MM.1S (cell line): ENCODE data around the gene SYCN.

Source experiments
- DNase-seq: peaks from one replicate; pipeline ENCODE4 v3.0.0-alpha.2; 2015
- H2AFZ ChIP-seq: fragments of 300-600 bp; sonication (generic); 2 replicates; pipeline ENCODE4 v1.6.0; 2016; ENCODE audit warnings: antibody characterized with exemption, low read length
- H3F3A ChIP-seq: fragments of 300-600 bp; sonication (generic); 2 replicates; pipeline ENCODE4 v1.6.1; 2016; ENCODE audit warnings: mild to moderate bottlenecking, antibody characterized with exemption, low read length, moderate library complexity, mixed read lengths; ENCODE audit not compliant: insufficient read depth
- H3K27ac ChIP-seq: fragments of 300-600 bp; sonication (generic); 2 replicates; pipeline ENCODE4 v1.5.1; 2016; ENCODE audit warnings: mild to moderate bottlenecking, low read length
- H3K27me3 ChIP-seq: fragments of 300-600 bp; sonication (generic); replicated peaks from 2 replicates; pipeline ENCODE4 v1.6.0; 2016; ENCODE audit warnings: low read length; ENCODE audit not compliant: insufficient read depth
- H3K36me3 ChIP-seq: fragments of 300-600 bp; sonication (generic); replicated peaks from 2 replicates; pipeline ENCODE4 v1.6.1; 2016; ENCODE audit warnings: mild to moderate bottlenecking, low read length, mixed read lengths; ENCODE audit not compliant: insufficient read depth
- H3K4me1 ChIP-seq: fragments of 300-600 bp; sonication (generic); 2 replicates; pipeline ENCODE4 v1.6.1; 2016; ENCODE audit warnings: low read length, mixed read lengths
- H3K4me2 ChIP-seq: fragments of 300-600 bp; sonication (generic); 2 replicates; pipeline ENCODE4 v1.6.0; 2016; ENCODE audit warnings: low read depth, low read length
- H3K4me3 ChIP-seq: fragments of 300-600 bp; sonication (generic); 2 replicates; pipeline ENCODE4 v1.5.1; 2016; ENCODE audit warnings: low read length, mixed read lengths
- H3K79me2 ChIP-seq: fragments of 300-600 bp; sonication (generic); 2 replicates; pipeline ENCODE4 v1.6.1; 2016; ENCODE audit warnings: mixed run types, low read length, mixed read lengths
- H3K9ac ChIP-seq: fragments of 300-600 bp; sonication (generic); 2 replicates; pipeline ENCODE4 v1.6.1; 2016; ENCODE audit warnings: low read length, mixed read lengths
- H3K9me2 ChIP-seq: fragments of 300-600 bp; sonication (generic); replicated peaks from 2 replicates; pipeline ENCODE4 v1.6.1; 2016; ENCODE audit warnings: mild to moderate bottlenecking, low read length, mixed read lengths; ENCODE audit not compliant: insufficient read depth
- H3K9me3 ChIP-seq: fragments of 300-600 bp; sonication (generic); replicated peaks from 2 replicates; pipeline ENCODE4 v1.6.1; 2016; ENCODE audit warnings: mild to moderate bottlenecking, low read length, mixed read lengths; ENCODE audit not compliant: insufficient read depth
- H4K20me1 ChIP-seq: fragments of 300-600 bp; sonication (generic); 2 replicates; pipeline ENCODE4 v1.6.1; 2016; ENCODE audit warnings: mild to moderate bottlenecking, low read length, moderate library complexity, mixed read lengths; ENCODE audit not compliant: insufficient read depth
- CTCF ChIP-seq: fragments of 300-600 bp; sonication (generic); IDR thresholded peaks from 2 replicates; pipeline ENCODE4 v1.5.1; 2016; ENCODE audit warnings: antibody characterized with exemption, low read length, mixed read lengths
- EZH2 ChIP-seq: fragments of 300-600 bp; sonication (generic); optimal IDR thresholded peaks from 2 replicates; pipeline ENCODE3; 2017; ENCODE audit warnings: low read depth, mild to moderate bottlenecking, antibody characterized with exemption, low read length, mixed read lengths
- EZH2phosphoT487 ChIP-seq: fragments of 300-600 bp; sonication (generic); IDR thresholded peaks from 2 replicates; pipeline ENCODE4 v1.6.1; 2018; ENCODE audit warnings: antibody characterized with exemption, low read length

SYCN gene

DNA sequence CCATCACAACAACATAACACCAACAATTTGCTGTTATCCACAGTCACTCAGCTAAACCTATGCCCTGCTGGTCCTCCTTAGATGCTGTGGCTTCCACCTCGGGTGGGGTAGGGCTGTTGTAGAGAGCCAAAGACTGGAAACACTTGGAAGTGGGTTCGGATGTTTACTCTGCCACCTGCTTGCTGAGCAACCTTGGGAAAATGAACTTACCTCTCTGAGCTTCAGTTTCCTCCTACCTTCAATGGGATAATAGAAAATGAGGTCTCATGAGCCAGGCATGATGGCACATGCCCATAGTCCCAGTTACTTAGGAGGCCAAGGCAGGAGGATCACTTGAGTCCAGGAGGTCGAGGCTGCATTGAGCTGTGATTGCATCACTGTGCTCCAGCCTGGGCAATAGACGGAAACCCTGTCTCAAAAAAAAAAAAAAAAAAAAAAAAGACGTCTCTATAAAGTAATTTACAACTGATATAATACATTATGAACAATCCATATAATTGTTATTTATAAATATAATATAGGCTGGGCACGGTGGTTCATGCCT is 3.3 kb upstream of the SYCN start:
- no peaks in the 10 kb centered on the region for H3F3A ChIP-seq
- H3K27me3 ChIP-seq, result peaks cover 77% of the 10 kb centered on the region
- no peak overlapping the region for H3K9ac ChIP-seq
- DNase-seq, result no peak
- H3K9me2 ChIP-seq, result no peaks in the 10 kb centered on the region
- no peaks in the 10 kb centered on the region for H3K36me3 ChIP-seq
- H3K4me3 ChIP-seq, result no peak overlapping the region
- no peaks in the 10 kb centered on the region for H4K20me1 ChIP-seq
- H3K4me2 ChIP-seq, result no peak overlapping the region
- no peak overlapping the region for H3K27ac ChIP-seq
- no peaks in the 10 kb centered on the region for H3K9me3 ChIP-seq
- no peak for TF ChIP-seq EZH2
- no peak overlapping the region for H2AFZ ChIP-seq
- no peaks in the 10 kb centered on the region for H3K4me1 ChIP-seq
- H3K79me2 ChIP-seq, result no peaks in the 10 kb centered on the region

DNA sequence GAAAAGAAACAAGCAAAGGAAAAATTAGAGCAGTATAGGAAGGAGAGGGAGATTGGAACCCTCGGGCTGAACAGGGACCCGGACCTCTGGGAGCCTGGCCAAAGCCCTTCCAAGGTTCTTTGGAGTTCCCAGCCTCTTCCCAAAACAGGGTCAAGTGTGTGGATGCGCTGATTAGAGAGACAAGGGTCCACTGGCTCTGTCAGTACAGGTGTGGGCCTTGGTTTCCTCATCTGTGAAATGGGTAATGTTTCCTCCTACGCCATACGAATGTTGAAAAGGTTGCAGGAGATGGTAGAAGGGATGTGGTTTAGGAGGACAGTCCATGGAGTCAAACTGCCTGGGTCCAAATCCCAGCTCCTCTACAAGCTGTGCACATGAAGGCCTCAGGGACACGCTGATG is 2.1 kb upstream of the SYCN start:
- Histone ChIP-seq H3K79me2 (no peaks in the 10 kb centered on the region), H3K4me2 (no peak overlapping the region), H2AFZ (no peak overlapping the region), H4K20me1 (no peaks in the 10 kb centered on the region), H3K27ac (no peak overlapping the region), H3K9me2 (no peaks in the 10 kb centered on the region), H3K27me3 (peaks cover 75% of the 10 kb centered on the region), H3K4me3 (no peak overlapping the region), H3K9me3 (no peaks in the 10 kb centered on the region), H3K36me3 (no peaks in the 10 kb centered on the region), H3F3A (no peaks in the 10 kb centered on the region), H3K9ac (no peak overlapping the region), H3K4me1 (no peaks in the 10 kb centered on the region)
- no peak for DNase-seq
- TF ChIP-seq EZH2phosphoT487 (no peak), EZH2 (no peak), CTCF (no peak)

DNA sequence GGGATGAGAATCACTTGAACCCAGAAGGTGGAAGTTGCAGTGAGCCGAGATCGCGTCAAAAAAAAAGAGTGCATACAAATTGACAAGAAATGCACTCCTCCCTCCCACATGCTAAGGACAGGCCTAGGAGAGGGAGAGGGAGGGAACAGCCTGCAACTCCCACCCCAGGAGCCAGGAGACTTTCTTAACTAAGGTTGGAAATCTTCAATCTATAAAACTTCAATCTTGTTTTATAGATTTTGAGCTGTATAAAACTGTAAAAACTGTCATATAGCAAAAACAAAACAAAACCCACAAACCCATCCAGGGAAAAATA is 1.3 kb upstream of the SYCN start:
- H2AFZ ChIP-seq, result no peak overlapping the region
- H3K79me2 ChIP-seq, result no peaks in the 10 kb centered on the region
- H3K36me3 ChIP-seq, result no peaks in the 10 kb centered on the region
- H3K9me3 ChIP-seq, result no peaks in the 10 kb centered on the region
- H3K9me2 ChIP-seq, result no peaks in the 10 kb centered on the region
- H3K4me1 ChIP-seq, result no peaks in the 10 kb centered on the region
- no peak overlapping the region for H3K27ac ChIP-seq
- TF ChIP-seq CTCF (no peak), EZH2phosphoT487 (no peak), EZH2 (no peak)
- H3K27me3 ChIP-seq, result peaks cover 82% of the 10 kb centered on the region
- no peak overlapping the region for H3K9ac ChIP-seq
- no peaks in the 10 kb centered on the region for H3F3A ChIP-seq
- no peak for DNase-seq
- H3K4me2 ChIP-seq, result no peak overlapping the region
- no peaks in the 10 kb centered on the region for H4K20me1 ChIP-seq
- H3K4me3 ChIP-seq, result no peak overlapping the region

GRCh38 chr19:39202998-39203355 is 1.1 kb downstream of the SYCN start:
- Histone ChIP-seq H3F3A (no peaks in the 10 kb centered on the region), H3K9me3 (no peaks in the 10 kb centered on the region), H4K20me1 (no peaks in the 10 kb centered on the region), H3K9me2 (no peaks in the 10 kb centered on the region), H3K79me2 (no peaks in the 10 kb centered on the region), H3K4me1 (no peaks in the 10 kb centered on the region), H3K36me3 (no peaks in the 10 kb centered on the region), H3K4me2 (no peak overlapping the region), H2AFZ (no peak overlapping the region), H3K27me3 (peaks cover 88% of the 10 kb centered on the region), H3K4me3 (no peak overlapping the region), H3K9ac (no peak overlapping the region), H3K27ac (no peak overlapping the region)
- TF ChIP-seq CTCF (no peak), EZH2phosphoT487 (no peak), EZH2 (no peak)
- DNase-seq, result no peak
